Measurements from ENCODE around the gene COX7A1. TPM values are rescaled to one million over a fixed set of nuclear protein-coding genes. Genes with fewer than 3 reads are reported as not detected.
A peak's percentile ranks its signal among the peaks of the same experiment; 100 is the strongest.

COX7A1 gene
- total RNA-seq, 1 experiment from 2014 or later: 0.70 TPM

DNA sequence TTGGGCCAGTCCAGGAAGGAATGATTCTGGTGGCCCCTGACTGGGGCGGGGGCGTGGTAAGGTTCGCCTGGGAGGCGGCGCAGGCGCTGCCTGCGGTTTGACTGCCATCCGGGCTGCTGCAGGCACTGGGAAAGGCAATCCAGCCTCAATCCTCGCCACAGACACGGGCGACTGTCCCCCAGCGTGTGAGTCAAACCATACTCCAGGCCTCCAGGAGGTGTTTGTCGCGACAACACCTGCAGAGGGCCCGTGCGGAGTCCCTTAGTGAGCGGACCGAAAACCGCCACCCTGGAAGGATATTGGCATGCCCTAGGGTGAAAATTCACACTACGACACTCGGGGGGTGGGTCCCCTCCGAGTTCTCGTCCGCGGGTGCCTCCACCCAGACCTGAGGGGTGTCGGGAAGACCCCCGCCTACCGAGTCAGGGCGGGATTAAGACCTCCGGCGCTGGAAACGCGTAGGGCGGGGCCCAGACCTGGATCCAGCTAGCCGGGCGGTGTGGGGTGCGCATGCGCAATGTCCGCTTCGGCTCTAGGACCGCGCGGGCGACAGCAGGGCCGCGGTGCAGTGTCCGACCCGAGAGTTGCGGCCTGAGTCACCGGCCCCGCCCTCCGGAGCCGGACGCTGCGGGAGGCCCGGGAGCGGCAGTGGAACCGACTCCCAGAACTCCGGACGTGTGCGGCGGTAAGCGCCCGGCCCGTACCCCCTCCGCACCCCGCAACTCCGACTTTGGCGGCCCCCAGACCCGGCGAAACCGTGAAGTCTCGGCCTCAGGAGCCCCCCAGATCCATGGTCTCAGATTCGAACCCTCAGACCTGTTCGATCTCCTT lies 12.6 kb downstream of the COX7A1 start, which contains the start of gene CAPNS1:
Gene CAPNS1, plus strand, starts transcription at position 594 of the 831 bp plus-strand sequence. CDS start 946 bp downstream, outside the sequence.
- DNase-seq (ENCODE audit: low spot score): peak; percentile 99
- POLR2A ChIA-PET: interaction anchor here (1.5 to 2.1 kb wide), 2 partner anchors 12 kb away, joined by 4 to 9 read pairs; no protein-coding TSS in a partner anchor
- CTCF ChIA-PET: interaction anchor here (0.6 to 2.0 kb wide), 2 partner anchors 12 to 78 kb away, joined by 4 to 18 read pairs; no protein-coding TSS in a partner anchor
- peak; percentile 62 for ATAC-seq
- peak within 1 kb of the TSS; percentile 99 for H3K27ac Mint-ChIP-seq
- peak within 1 kb of the TSS; percentile 99 for H3K4me3 Mint-ChIP-seq
- H3K36me3 Mint-ChIP-seq: peaks cover 19% of the 10 kb centered on the region
- peaks cover 14% of the 10 kb centered on the region for H3K4me1 Mint-ChIP-seq
- no peaks in the 10 kb centered on the region for H3K9me3 Mint-ChIP-seq
- peaks cover 8% of the 10 kb centered on the region for H3K27me3 Mint-ChIP-seq (ENCODE audit: low read depth)
- TF ChIP-seq, protein P1, sequence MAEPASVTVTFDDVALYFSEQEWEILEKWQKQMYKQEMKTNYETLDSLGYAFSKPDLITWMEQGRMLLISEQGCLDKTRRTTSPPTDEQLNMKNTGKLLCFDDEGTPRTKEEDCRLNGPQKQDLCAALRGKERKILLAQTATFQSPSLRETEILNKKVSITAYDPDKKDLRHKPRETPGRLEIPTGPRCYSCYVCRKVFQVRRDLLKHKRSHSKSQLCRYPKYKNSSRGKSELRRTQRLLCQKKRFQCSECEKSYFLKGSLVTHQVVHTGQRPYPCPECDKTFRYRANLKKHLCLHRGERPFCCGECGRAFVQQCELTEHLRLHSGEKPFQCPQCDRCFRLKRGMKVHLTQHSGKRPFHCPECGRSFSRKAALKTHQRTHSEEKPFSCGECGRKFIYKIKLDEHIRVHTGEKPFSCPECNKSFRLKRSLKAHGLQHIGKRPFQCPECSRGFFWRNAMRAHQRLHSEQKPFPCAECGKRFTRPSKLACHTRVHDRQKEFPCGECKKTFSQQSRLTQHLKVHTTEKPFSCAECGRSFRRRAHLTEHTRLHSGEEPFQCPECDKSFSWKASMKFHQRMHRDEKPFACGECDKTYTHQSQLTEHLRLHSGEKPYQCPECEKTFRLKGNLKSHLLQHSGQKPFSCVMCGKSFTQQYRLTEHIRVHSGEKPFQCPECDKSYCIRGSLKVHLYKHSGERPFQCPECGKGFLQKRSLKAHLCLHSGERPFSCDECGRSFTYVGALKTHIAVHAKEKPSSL (CRISPR knock-in tag; conservative IDR thresholded peaks at IDR 0.05): no peak
- TF ChIP-seq, protein P2, sequence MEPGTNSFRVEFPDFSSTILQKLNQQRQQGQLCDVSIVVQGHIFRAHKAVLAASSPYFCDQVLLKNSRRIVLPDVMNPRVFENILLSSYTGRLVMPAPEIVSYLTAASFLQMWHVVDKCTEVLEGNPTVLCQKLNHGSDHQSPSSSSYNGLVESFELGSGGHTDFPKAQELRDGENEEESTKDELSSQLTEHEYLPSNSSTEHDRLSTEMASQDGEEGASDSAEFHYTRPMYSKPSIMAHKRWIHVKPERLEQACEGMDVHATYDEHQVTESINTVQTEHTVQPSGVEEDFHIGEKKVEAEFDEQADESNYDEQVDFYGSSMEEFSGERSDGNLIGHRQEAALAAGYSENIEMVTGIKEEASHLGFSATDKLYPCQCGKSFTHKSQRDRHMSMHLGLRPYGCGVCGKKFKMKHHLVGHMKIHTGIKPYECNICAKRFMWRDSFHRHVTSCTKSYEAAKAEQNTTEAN (CRISPR knock-in tag; IDR thresholded peaks at IDR 0.05): 0 out of 2 replicates have a peak, but pooled peaks have one; percentile 19
- TF ChIP-seq, protein P3, sequence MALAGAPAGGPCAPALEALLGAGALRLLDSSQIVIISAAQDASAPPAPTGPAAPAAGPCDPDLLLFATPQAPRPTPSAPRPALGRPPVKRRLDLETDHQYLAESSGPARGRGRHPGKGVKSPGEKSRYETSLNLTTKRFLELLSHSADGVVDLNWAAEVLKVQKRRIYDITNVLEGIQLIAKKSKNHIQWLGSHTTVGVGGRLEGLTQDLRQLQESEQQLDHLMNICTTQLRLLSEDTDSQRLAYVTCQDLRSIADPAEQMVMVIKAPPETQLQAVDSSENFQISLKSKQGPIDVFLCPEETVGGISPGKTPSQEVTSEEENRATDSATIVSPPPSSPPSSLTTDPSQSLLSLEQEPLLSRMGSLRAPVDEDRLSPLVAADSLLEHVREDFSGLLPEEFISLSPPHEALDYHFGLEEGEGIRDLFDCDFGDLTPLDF (CRISPR knock-in tag; IDR thresholded peaks at IDR 0.05): no peak
- TF ChIP-seq, protein P4, sequence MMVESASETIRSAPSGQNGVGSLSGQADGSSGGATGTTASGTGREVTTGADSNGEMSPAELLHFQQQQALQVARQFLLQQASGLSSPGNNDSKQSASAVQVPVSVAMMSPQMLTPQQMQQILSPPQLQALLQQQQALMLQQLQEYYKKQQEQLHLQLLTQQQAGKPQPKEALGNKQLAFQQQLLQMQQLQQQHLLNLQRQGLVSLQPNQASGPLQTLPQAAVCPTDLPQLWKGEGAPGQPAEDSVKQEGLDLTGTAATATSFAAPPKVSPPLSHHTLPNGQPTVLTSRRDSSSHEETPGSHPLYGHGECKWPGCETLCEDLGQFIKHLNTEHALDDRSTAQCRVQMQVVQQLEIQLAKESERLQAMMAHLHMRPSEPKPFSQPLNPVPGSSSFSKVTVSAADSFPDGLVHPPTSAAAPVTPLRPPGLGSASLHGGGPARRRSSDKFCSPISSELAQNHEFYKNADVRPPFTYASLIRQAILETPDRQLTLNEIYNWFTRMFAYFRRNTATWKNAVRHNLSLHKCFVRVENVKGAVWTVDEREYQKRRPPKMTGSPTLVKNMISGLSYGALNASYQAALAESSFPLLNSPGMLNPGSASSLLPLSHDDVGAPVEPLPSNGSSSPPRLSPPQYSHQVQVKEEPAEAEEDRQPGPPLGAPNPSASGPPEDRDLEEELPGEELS (CRISPR knock-in tag; IDR thresholded peaks at IDR 0.05): peak; percentile 61; the same call in 1 of the 2 replicates
- TF ChIP-seq, protein P5, sequence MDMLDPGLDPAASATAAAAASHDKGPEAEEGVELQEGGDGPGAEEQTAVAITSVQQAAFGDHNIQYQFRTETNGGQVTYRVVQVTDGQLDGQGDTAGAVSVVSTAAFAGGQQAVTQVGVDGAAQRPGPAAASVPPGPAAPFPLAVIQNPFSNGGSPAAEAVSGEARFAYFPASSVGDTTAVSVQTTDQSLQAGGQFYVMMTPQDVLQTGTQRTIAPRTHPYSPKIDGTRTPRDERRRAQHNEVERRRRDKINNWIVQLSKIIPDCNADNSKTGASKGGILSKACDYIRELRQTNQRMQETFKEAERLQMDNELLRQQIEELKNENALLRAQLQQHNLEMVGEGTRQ (CRISPR knock-in tag; IDR thresholded peaks at IDR 0.05): no peak; the same call in 1 of the 2 replicates
- TF ChIP-seq MXD4 (CRISPR knock-in tag; IDR thresholded peaks at IDR 0.05; ENCODE audit: borderline replicate concordance) (no peak), ESRRA (CRISPR knock-in tag; IDR thresholded peaks at IDR 0.05; ENCODE audit: borderline replicate concordance) (0 out of 2 replicates have a peak, but pooled peaks have one; percentile 29), ZNF416 (CRISPR knock-in tag; IDR thresholded peaks at IDR 0.05) (no peak), ELF4 (CRISPR knock-in tag; IDR thresholded peaks at IDR 0.05; ENCODE audit: low read depth) (no peak), SP1 (CRISPR knock-in tag; conservative IDR thresholded peaks at IDR 0.05) (peak; percentile 93), FOXP1 (CRISPR knock-in tag; IDR thresholded peaks at IDR 0.05; ENCODE audit: borderline replicate concordance) (no peak; the same call in 1 of the 2 replicates), RELA (CRISPR knock-in tag; IDR thresholded peaks at IDR 0.05; ENCODE audit: borderline replicate concordance) (no peak), NR1H2 (CRISPR knock-in tag; IDR thresholded peaks at IDR 0.05) (no peak), SMAD4 (CRISPR knock-in tag; IDR thresholded peaks at IDR 0.05) (no peak), FOXK1 (CRISPR knock-in tag; IDR thresholded peaks at IDR 0.05) (peak; percentile 90), NR2C2 (CRISPR knock-in tag; IDR thresholded peaks at IDR 0.05) (no peak), ZNF423 (CRISPR knock-in tag; IDR thresholded peaks at IDR 0.05) (no peak), HMGA2 (CRISPR knock-in tag; IDR thresholded peaks at IDR 0.05) (no peak), ZNF317 (CRISPR knock-in tag; IDR thresholded peaks at IDR 0.05; ENCODE audit: borderline replicate concordance, low read depth) (peak; percentile 3; the same call in 1 of the 2 replicates), FOXJ3 (CRISPR knock-in tag; IDR thresholded peaks at IDR 0.05; ENCODE audit: borderline replicate concordance) (no peak)
- TF ChIP-seq, protein P6, sequence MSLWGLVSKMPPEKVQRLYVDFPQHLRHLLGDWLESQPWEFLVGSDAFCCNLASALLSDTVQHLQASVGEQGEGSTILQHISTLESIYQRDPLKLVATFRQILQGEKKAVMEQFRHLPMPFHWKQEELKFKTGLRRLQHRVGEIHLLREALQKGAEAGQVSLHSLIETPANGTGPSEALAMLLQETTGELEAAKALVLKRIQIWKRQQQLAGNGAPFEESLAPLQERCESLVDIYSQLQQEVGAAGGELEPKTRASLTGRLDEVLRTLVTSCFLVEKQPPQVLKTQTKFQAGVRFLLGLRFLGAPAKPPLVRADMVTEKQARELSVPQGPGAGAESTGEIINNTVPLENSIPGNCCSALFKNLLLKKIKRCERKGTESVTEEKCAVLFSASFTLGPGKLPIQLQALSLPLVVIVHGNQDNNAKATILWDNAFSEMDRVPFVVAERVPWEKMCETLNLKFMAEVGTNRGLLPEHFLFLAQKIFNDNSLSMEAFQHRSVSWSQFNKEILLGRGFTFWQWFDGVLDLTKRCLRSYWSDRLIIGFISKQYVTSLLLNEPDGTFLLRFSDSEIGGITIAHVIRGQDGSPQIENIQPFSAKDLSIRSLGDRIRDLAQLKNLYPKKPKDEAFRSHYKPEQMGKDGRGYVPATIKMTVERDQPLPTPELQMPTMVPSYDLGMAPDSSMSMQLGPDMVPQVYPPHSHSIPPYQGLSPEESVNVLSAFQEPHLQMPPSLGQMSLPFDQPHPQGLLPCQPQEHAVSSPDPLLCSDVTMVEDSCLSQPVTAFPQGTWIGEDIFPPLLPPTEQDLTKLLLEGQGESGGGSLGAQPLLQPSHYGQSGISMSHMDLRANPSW (CRISPR knock-in tag; conservative IDR thresholded peaks at IDR 0.05; ENCODE audit: low read depth): no peak
- TF ChIP-seq, protein P7, sequence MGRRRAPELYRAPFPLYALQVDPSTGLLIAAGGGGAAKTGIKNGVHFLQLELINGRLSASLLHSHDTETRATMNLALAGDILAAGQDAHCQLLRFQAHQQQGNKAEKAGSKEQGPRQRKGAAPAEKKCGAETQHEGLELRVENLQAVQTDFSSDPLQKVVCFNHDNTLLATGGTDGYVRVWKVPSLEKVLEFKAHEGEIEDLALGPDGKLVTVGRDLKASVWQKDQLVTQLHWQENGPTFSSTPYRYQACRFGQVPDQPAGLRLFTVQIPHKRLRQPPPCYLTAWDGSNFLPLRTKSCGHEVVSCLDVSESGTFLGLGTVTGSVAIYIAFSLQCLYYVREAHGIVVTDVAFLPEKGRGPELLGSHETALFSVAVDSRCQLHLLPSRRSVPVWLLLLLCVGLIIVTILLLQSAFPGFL (CRISPR knock-in tag; IDR thresholded peaks at IDR 0.05; ENCODE audit: borderline replicate concordance): no peak
